Effector memory CD4-positive, alpha-beta T cell (primary cell): ENCODE measurements around the gene INO80B.

Source experiments
- DNase-seq, 3 donors: peaks; one replicate each; pipeline ENCODE4 v3.0.0-alpha.2; 2020
- H3K27ac ChIP-seq: 2 replicates; pipeline ENCODE4 v1.7.0; 2013; ENCODE audit warnings: mild to moderate bottlenecking, low read length, moderate library complexity; ENCODE audit not compliant: insufficient read depth, poor library complexity, severe bottlenecking
- H3K27me3 ChIP-seq: replicated peaks from 2 replicates; pipeline ENCODE4 v1.7.0; 2013; ENCODE audit warnings: mild to moderate bottlenecking, low read length; ENCODE audit not compliant: insufficient read depth, control insufficient read depth, poor library complexity, severe bottlenecking
- H3K36me3 ChIP-seq: 2 replicates; pipeline ENCODE4 v1.7.0; 2013; ENCODE audit warnings: mild to moderate bottlenecking, low read length, moderate library complexity; ENCODE audit not compliant: control insufficient read depth, insufficient read depth
- H3K4me1 ChIP-seq: 2 replicates; pipeline ENCODE4 v1.7.0; 2013; ENCODE audit warnings: low read length, mild to moderate bottlenecking; ENCODE audit not compliant: control insufficient read depth, insufficient read depth, poor library complexity, severe bottlenecking
- H3K4me3 ChIP-seq: 2 replicates; pipeline ENCODE4 v1.7.0; 2013; ENCODE audit warnings: low read length, low read depth, mild to moderate bottlenecking; ENCODE audit not compliant: insufficient read depth, poor library complexity, severe bottlenecking
- H3K9me3 ChIP-seq: 2 replicates; pipeline ENCODE4 v1.7.0; 2013; ENCODE audit warnings: mild to moderate bottlenecking, low read length, moderate library complexity; ENCODE audit not compliant: control insufficient read depth
- total RNA-seq, 3 donors: gene quantifications; one replicate each; lab custom pipeline; 2026; lab: John Stamatoyannopoulos, UW

Gene INO80B
- total RNA-seq = 1.0 to 2.1 (median 1.2) reads per million in 3 donors

GRCh38 chr2:74454654-74455511 lies at the start of gene INO80B:
TSS of gene INO80B (plus strand) at chr2:74455087. CDS start at chr2:74455117, 30 bp downstream.
- H3K27me3 ChIP-seq = no peaks in the 10 kb centered on the region
- DNase-seq = peak; percentile 95 to 96 (median 95)
- peaks cover 23% of the 10 kb centered on the region for H3K4me1 ChIP-seq
- peak within 1 kb of the TSS; percentile 68 for H3K4me3 ChIP-seq
- H3K27ac ChIP-seq = peak within 1 kb of the TSS; percentile 99
- no peaks in the 10 kb centered on the region for H3K9me3 ChIP-seq
- no peaks in the 10 kb centered on the region for H3K36me3 ChIP-seq

- H3K36me3 ChIP-seq = no peaks in the 10 kb centered on the region
- no peaks in the 10 kb centered on the region for H3K9me3 ChIP-seq
- H3K27me3 ChIP-seq = no peaks in the 10 kb centered on the region
- H3K4me3 ChIP-seq = no peak overlapping the region
- H3K27ac ChIP-seq = no peak overlapping the region
- no peaks in the 10 kb centered on the region for H3K4me1 ChIP-seq
- DNase-seq = no peak
Measured at GRCh38 chr2:74406035-74406434, 48.9 kb upstream of the INO80B start.

GRCh38 chr2:74407682-74408081 lies 47.2 kb upstream of the INO80B start:
- no peak overlapping the region for H3K27ac ChIP-seq
- H3K4me1 ChIP-seq = no peaks in the 10 kb centered on the region
- no peaks in the 10 kb centered on the region for H3K36me3 ChIP-seq
- H3K4me3 ChIP-seq = no peak overlapping the region
- no peak for DNase-seq
- no peaks in the 10 kb centered on the region for H3K9me3 ChIP-seq
- H3K27me3 ChIP-seq = no peaks in the 10 kb centered on the region

- H3K27ac ChIP-seq = no peak overlapping the region
- no peaks in the 10 kb centered on the region for H3K36me3 ChIP-seq
- no peak for DNase-seq
- H3K4me1 ChIP-seq = peaks cover 14% of the 10 kb centered on the region
- H3K9me3 ChIP-seq = no peaks in the 10 kb centered on the region
- peaks cover 3% of the 10 kb centered on the region for H3K27me3 ChIP-seq
- no peak overlapping the region for H3K4me3 ChIP-seq
Measured at GRCh38 chr2:74413001-74413698, 41.7 kb upstream of the INO80B start.

GRCh38 chr2:74414441-74414840 lies 40.4 kb upstream of the INO80B start:
- H3K4me1 ChIP-seq = peaks cover 14% of the 10 kb centered on the region
- DNase-seq = no peak
- no peak overlapping the region for H3K27ac ChIP-seq
- H3K9me3 ChIP-seq = no peaks in the 10 kb centered on the region
- H3K27me3 ChIP-seq = peaks cover 3% of the 10 kb centered on the region
- H3K36me3 ChIP-seq = no peaks in the 10 kb centered on the region
- H3K4me3 ChIP-seq = peak overlapping the region; percentile 22

- Histone ChIP-seq H3K9me3 (no peaks in the 10 kb centered on the region), H3K27ac (no peak overlapping the region), H3K4me3 (peak overlapping the region; percentile 41), H3K27me3 (peaks cover 3% of the 10 kb centered on the region), H3K36me3 (no peaks in the 10 kb centered on the region), H3K4me1 (peaks cover 14% of the 10 kb centered on the region)
- no peak for DNase-seq
Measured at GRCh38 chr2:74414881-74415761, 39.8 kb upstream of the INO80B start.

- DNase-seq = no peak
- Histone ChIP-seq H3K36me3 (no peaks in the 10 kb centered on the region), H3K4me1 (peaks cover 14% of the 10 kb centered on the region), H3K27me3 (peaks cover 3% of the 10 kb centered on the region), H3K4me3 (peak overlapping the region; percentile 41), H3K27ac (no peak overlapping the region), H3K9me3 (no peaks in the 10 kb centered on the region)
Measured at GRCh38 chr2:74415762-74416395, 39.0 kb upstream of the INO80B start.

- H3K4me3 ChIP-seq = no peak overlapping the region
- peaks cover 22% of the 10 kb centered on the region for H3K4me1 ChIP-seq
- no peaks in the 10 kb centered on the region for H3K9me3 ChIP-seq
- DNase-seq = no peak
- H3K27ac ChIP-seq = no peak overlapping the region
- peaks cover 3% of the 10 kb centered on the region for H3K27me3 ChIP-seq
- H3K36me3 ChIP-seq = no peaks in the 10 kb centered on the region
Measured at GRCh38 chr2:74416778-74417177, 38.1 kb upstream of the INO80B start.

GRCh38 chr2:74417197-74417596 lies 37.7 kb upstream of the INO80B start:
- H3K4me3 ChIP-seq = no peak overlapping the region
- peaks cover 3% of the 10 kb centered on the region for H3K27me3 ChIP-seq
- DNase-seq = no peak
- H3K27ac ChIP-seq = no peak overlapping the region
- H3K36me3 ChIP-seq = no peaks in the 10 kb centered on the region
- peaks cover 25% of the 10 kb centered on the region for H3K4me1 ChIP-seq
- no peaks in the 10 kb centered on the region for H3K9me3 ChIP-seq
